Measurements from ENCODE around the gene CSNK1G1.
"Not testable (repeated sequence)": the region's sequence is repeated elsewhere in the genome, so short reads cannot be mapped to it uniquely, and the experiment has no call there.

The CSNK1G1 gene

GRCh38 chr15:64355944-64356709 lies at the start of gene CSNK1G1:
Gene CSNK1G1, minus strand, starts transcription at chr15:64356173. Its CDS starts 55,674 bp downstream, at chr15:64300499.
- H3K36me3 ChIP-seq (replicated peaks) = no peaks in the 10 kb centered on the region
- DNase-seq = peak; percentile 97
- in situ Hi-C loops (cut with HindIII; ENCODE audit: low pct_ligation_motif_present, low sequenced_read_pairs) = no loop called here

GRCh38 chr15:64400583-64400982 lies 44.6 kb upstream of the CSNK1G1 start:
- in situ Hi-C loops (cut with HindIII; ENCODE audit: low pct_ligation_motif_present, low sequenced_read_pairs) = no loop called here
- no peak for DNase-seq
- TF ChIP-seq CTCF (IDR thresholded peaks at IDR 0.05; ENCODE audit: low read depth, low read length, missing control alignments) = no peak
- Histone ChIP-seq H3K36me3 (replicated peaks) (peaks cover 42% of the 10 kb centered on the region), H3K4me3 (ENCODE audit: low read depth, low read length) (no peak overlapping the region), H3K27me3 (replicated peaks) (no peaks in the 10 kb centered on the region), H3K27ac (no peak overlapping the region)

More at GRCh38 chr15:64355944-64356709, at the start of gene CSNK1G1:
- no peaks in the 10 kb centered on the region for H3K27me3 ChIP-seq (replicated peaks)
- peak within 1 kb of the TSS; percentile 88 for H3K4me3 ChIP-seq (ENCODE audit: low read depth, low read length)
- TF ChIP-seq CTCF (IDR thresholded peaks at IDR 0.05; ENCODE audit: low read depth, low read length, missing control alignments) = peak; percentile 56
- peak within 1 kb of the TSS; percentile 38 for H3K27ac ChIP-seq

GRCh38 chr15:64398575-64398974 lies 42.6 kb upstream of the CSNK1G1 start:
- TF ChIP-seq CTCF (IDR thresholded peaks at IDR 0.05; ENCODE audit: low read depth, low read length, missing control alignments) = no peak
- Histone ChIP-seq H3K27ac (no peak overlapping the region), H3K36me3 (replicated peaks) (peaks cover 45% of the 10 kb centered on the region), H3K4me3 (ENCODE audit: low read depth, low read length) (no peak overlapping the region), H3K27me3 (replicated peaks) (no peaks in the 10 kb centered on the region)
- in situ Hi-C loops (cut with HindIII; ENCODE audit: low pct_ligation_motif_present, low sequenced_read_pairs) = no loop called here
- DNase-seq = no peak

GRCh38 chr15:64396789-64397188 lies 40.8 kb upstream of the CSNK1G1 start:
- peaks cover 45% of the 10 kb centered on the region for H3K36me3 ChIP-seq (replicated peaks)
- in situ Hi-C loops (cut with HindIII; ENCODE audit: low pct_ligation_motif_present, low sequenced_read_pairs) = no loop called here

GRCh38 chr15:64392471-64392870 lies 36.5 kb upstream of the CSNK1G1 start:
- H3K27ac ChIP-seq; in situ Hi-C loops (cut with HindIII; ENCODE audit: low pct_ligation_motif_present, low sequenced_read_pairs); H3K27me3 ChIP-seq (replicated peaks); DNase-seq; H3K4me3 ChIP-seq (ENCODE audit: low read depth, low read length): not testable (repeated sequence)
- peaks cover 21% of the 10 kb centered on the region for H3K36me3 ChIP-seq (replicated peaks)

More at GRCh38 chr15:64396789-64397188, 40.8 kb upstream of the CSNK1G1 start:
- no peak overlapping the region for H3K4me3 ChIP-seq (ENCODE audit: low read depth, low read length)
- H3K27ac ChIP-seq = no peak overlapping the region
- no peaks in the 10 kb centered on the region for H3K27me3 ChIP-seq (replicated peaks)
- no peak for DNase-seq
- TF ChIP-seq CTCF (IDR thresholded peaks at IDR 0.05; ENCODE audit: low read depth, low read length, missing control alignments) = no peak

- in situ Hi-C loops (cut with HindIII; ENCODE audit: low pct_ligation_motif_present, low sequenced_read_pairs) = no loop called here
Measured at GRCh38 chr15:64389036-64389435, 33.1 kb upstream of the CSNK1G1 start.

More at GRCh38 chr15:64389036-64389435, 33.1 kb upstream of the CSNK1G1 start:
- DNase-seq = no peak
- Histone ChIP-seq H3K27me3 (replicated peaks) (no peaks in the 10 kb centered on the region), H3K27ac (no peak overlapping the region), H3K36me3 (replicated peaks) (peaks cover 3% of the 10 kb centered on the region), H3K4me3 (ENCODE audit: low read depth, low read length) (no peak overlapping the region)
- no peak for TF ChIP-seq CTCF (IDR thresholded peaks at IDR 0.05; ENCODE audit: low read depth, low read length, missing control alignments)
